RPMI8226 (cell line): ENCODE measurements around the gene DPH7.
"Not testable (repeated sequence)": the region's sequence is repeated elsewhere in the genome, so short reads cannot be mapped to it uniquely, and the experiment has no call there.

Experiments used
- DNase-seq: peaks from one replicate; pipeline ENCODE4 v3.0.0-alpha.2; 2015

DPH7 gene

GRCh38 chr9:137516144-137516917 is 62.4 kb downstream of the DPH7 start:
- DNase-seq: no peak

- DNase-seq: no peak
These were observed 63.4 kb downstream of the DPH7 start for GRCh38 chr9:137515338-137515724.

DNA sequence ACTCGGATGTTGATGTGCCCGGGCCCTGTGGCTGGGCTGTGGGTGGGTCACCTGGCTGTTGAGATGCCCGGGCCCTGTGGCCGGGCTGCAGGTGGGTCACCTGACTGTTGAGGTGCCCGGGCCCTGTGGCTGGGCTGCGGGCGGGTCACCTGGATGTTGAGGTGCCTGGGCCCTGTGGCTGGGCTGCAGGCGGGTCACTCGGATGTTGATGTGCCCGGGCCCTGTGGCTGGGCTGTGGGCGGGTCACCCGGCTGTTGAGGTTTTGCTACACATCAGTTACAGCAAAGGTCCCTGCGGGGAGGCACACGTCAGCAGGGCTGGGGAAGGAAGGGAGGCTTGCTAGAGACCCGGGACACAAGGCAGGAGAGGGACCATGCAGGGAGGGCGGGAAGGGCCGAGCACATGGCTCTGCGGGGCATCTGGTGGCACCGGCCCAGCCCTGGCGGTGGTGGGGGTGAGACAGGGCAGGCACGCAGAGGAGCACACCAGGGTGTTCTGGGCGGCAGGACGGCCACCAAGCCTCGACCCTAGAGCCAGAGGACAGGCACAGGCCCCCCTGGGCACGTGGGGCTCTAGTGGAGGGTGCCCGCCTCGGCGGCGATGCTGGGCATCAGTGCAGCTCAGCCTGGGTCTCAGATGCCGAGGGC is 63.9 kb downstream of the DPH7 start:
- DNase-seq: no peak

DNA sequence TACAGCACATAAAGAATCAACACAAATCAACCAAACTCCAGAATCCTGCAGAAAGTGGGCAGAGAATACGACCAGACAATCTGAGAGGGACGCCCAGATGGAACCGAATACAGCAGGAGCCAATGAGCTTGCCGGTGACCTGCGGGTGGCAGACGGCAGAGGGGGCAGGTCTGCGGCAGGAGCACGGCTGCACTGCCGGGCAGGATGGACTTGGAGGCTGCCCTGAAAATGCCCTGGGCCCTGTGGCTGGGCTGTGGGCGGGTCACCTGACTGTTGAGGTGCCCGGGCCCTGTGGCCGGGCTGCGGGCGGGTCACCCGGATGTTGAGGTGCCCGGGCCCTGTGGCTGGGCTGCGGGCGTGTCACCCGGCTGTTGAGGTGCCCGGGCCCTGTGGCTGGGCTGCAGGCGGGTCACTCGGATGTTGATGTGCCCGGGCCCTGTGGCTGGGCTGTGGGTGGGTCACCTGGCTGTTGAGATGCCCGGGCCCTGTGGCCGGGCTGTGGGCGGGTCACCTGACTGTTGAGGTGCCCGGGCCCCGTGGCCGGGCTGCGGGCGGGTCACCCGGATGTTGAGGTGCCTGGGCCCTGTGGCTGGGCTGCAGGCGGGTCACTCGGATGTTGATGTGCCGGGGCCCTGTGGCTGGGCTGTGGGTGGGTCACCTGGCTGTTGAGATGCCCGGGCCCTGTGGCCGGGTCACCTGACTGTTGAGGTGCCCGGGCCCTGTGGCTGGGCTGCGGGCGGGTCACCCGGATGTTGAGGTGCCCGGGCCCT is 64.7 kb downstream of the DPH7 start:
- peak; percentile 89 for DNase-seq

DNA sequence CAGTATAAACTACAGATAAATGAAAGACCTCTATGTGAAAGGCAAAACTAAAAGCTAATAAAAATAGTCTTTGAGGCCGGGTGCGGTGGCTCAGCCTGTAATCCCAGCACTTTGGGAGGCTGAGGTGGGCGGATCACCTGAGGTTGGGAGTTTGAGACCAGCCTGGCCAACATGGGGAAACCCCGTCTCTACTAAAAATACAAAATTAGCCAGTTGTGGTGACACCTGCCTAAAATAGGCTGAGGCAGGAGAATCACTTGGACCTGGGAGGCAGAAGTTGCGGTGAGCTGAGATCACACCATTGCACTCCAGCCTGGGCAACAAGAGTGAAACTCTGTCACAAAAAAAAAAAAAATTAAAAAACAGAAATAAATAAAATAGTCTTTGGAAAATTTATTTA is 65.6 kb downstream of the DPH7 start:
- DNase-seq: peak; percentile 81

DNA sequence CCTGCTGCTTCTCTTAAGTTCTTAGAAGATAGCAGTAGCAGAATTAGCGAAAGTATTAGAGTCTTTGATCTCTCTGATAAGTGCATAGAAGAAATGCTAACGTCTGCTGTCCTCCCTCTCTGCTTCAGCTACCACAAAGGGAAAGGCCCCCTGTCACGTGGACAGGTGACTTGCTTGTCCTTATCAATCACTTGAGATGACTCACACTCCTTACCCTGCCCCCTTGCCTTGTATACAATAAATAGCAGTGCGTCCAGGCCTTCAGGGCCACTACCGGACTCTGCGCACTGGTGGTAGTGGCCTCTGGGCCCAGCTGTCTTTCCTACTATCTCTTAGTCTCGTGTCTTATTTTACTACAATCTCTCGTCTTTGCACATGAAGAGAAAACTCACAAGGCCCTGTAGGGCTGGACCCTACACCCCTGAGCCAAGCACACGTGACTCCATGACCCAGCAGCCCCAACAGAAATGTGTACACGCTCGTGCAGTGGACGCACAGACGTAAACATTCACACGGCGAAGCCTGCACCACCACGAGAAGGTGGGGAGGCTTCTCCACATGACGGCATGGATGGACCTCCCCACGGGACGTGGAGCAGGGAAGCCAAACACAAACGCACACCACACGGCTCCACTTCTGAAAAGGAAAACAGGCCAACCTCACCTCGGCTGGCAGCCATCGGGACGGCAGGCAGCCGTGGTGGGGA is 66.8 kb downstream of the DPH7 start:
- DNase-seq: no peak

- not testable (repeated sequence) for DNase-seq
These were observed 67.6 kb downstream of the DPH7 start for GRCh38 chr9:137511126-137511525.

DNA sequence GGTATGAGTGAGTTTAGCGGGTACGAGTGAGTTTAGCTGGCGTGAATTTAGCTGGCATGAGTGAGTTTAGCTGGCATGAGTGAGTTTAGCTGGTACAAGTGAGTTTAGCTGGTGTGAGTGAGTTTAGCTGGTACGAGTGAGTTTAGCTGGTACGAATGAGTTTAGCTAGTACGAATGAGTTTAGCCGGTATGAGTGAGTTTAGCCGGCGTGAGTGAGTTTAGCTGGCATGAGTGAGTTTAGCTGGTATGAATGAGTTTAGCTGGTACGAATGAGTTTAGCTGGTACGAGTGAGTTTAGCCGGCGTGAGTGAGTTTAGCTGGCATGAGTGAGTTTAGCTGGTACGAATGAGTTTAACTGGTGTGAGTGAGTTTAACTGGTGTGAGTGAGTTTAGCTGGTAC is 69.5 kb downstream of the DPH7 start:
- DNase-seq: no peak

GRCh38 chr9:137506702-137507171 is 72.0 kb downstream of the DPH7 start:
- DNase-seq: no peak

- no peak for DNase-seq
These were observed 72.5 kb downstream of the DPH7 start for GRCh38 chr9:137506274-137506673.

GRCh38 chr9:137505421-137506140 is 73.1 kb downstream of the DPH7 start:
- no peak for DNase-seq
